ENCODE results near the gene MAP2K6. TPM values are rescaled to one million over a fixed set of nuclear protein-coding genes. Genes with fewer than 3 reads are reported as not detected.

Gene MAP2K6
- polyA plus RNA-seq, 1 experiment = 1.2 TPM

DNA sequence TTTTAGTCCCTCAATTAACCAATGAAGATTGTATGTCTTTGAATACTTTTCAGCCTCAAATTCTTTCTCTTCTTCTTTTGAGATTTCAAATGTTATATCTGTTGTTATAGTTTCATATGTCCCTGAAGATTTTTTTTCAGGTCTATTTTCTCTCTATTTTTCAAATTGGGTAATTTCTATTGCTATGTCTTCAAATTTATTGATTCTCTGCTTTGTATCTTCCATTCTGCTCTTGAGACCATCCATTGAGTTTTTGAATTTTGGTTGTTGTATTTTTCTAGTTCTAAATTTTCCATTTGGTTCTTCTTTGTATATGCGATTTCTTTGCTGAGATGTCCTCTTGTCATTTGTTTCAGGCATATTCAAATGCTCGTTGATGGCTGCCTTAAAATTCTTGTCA, 26.7 kb downstream of the MAP2K6 start:
- DNase-seq (ENCODE audit: low read depth) = no peak
- POLR2A ChIA-PET = no interaction called here
- CTCF ChIA-PET = no interaction called here
- H3K36me3 ChIP-seq (ENCODE audit: control insufficient read depth, insufficient read depth, low read length) = no peaks in the 10 kb centered on the region
- TF ChIP-seq, protein P1, sequence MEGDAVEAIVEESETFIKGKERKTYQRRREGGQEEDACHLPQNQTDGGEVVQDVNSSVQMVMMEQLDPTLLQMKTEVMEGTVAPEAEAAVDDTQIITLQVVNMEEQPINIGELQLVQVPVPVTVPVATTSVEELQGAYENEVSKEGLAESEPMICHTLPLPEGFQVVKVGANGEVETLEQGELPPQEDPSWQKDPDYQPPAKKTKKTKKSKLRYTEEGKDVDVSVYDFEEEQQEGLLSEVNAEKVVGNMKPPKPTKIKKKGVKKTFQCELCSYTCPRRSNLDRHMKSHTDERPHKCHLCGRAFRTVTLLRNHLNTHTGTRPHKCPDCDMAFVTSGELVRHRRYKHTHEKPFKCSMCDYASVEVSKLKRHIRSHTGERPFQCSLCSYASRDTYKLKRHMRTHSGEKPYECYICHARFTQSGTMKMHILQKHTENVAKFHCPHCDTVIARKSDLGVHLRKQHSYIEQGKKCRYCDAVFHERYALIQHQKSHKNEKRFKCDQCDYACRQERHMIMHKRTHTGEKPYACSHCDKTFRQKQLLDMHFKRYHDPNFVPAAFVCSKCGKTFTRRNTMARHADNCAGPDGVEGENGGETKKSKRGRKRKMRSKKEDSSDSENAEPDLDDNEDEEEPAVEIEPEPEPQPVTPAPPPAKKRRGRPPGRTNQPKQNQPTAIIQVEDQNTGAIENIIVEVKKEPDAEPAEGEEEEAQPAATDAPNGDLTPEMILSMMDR (IDR thresholded peaks at IDR 0.05; ENCODE audit: insufficient read depth, low read depth, low read length) = no peak
- H3K4me3 ChIP-seq (ENCODE audit: low read depth, low read length) = no peak overlapping the region
- H3K27me3 ChIP-seq (ENCODE audit: control insufficient read depth, insufficient read depth, low read length) = no peaks in the 10 kb centered on the region

DNA sequence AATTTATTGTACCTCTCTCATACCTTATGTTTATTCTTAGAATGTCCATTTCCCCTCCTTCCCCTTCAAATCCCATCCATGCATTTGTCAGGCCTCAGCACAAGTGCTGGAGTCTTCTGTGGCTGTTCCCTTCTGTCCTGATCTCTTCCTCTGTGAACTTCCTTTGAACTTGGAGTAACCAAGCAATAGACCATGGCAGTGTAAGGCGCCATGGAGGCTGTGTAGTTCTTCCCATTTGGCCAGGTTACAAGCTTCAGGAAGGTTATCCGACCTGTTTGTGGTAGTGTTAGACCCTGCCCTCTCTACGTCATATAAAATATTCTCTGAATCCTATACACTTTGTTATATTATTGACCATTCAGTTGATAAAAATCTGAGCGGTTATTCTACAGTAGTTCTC, 28.6 kb downstream of the MAP2K6 start:
- H3K4me3 ChIP-seq (ENCODE audit: low read depth, low read length) = no peak overlapping the region
- ChIA-PET CTCF (no interaction called here), POLR2A (no interaction called here)
- TF ChIP-seq, protein P1 (IDR thresholded peaks at IDR 0.05; ENCODE audit: insufficient read depth, low read depth, low read length) = no peak
- DNase-seq (ENCODE audit: low read depth) = no peak
- no peaks in the 10 kb centered on the region for H3K27me3 ChIP-seq (ENCODE audit: control insufficient read depth, insufficient read depth, low read length)
- H3K36me3 ChIP-seq (ENCODE audit: control insufficient read depth, insufficient read depth, low read length) = no peaks in the 10 kb centered on the region

DNA sequence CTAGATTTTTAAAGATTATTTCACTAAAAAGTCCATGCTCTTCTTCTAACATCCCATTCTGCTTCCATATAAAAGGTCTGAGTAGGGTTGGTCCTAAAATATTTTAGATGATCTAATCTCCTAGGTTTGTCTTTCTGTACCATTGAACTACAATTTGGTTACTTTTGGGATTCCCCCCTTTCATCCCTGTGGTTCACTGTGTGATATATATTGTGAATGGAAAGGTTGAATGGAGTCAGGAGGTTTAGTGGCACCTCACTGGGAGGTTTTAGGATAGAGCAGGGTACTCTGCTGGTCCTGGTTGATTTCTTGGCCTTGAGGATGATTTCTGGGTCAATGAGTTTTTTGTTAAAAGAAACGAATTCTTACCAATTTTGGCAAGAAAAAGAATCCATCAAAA, 29.5 kb downstream of the MAP2K6 start:
- CTCF ChIA-PET = no interaction called here

DNA sequence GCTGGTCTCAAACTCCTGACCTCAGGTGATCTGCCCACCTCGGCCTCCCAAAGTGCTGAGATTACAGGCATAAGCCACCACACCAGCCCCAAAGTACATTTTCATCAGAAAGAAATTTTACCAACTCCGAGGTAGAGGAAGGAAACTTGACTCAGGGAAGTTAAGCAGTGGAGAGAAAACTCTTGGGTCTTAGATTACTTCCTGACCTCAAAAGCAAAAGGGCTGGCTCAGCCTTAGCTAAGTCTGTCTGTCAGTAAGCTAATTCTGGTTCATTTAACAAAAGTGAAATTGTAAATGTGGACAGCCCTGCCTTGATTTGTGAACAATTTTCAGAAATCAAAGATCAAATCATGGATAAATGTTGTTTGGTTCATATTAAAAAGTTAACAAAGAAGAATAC, 30.6 kb downstream of the MAP2K6 start:
- CTCF ChIA-PET = no interaction called here
- Histone ChIP-seq H3K4me3 (ENCODE audit: low read depth, low read length) (no peak overlapping the region), H3K27me3 (ENCODE audit: control insufficient read depth, insufficient read depth, low read length) (no peaks in the 10 kb centered on the region), H3K36me3 (ENCODE audit: control insufficient read depth, insufficient read depth, low read length) (no peaks in the 10 kb centered on the region)
- TF ChIP-seq, protein P1 (IDR thresholded peaks at IDR 0.05; ENCODE audit: insufficient read depth, low read depth, low read length) = no peak
- POLR2A ChIA-PET = no interaction called here
- DNase-seq (ENCODE audit: low read depth) = no peak

More for the DNA sequence above, 29.5 kb downstream of the MAP2K6 start:
- Histone ChIP-seq H3K36me3 (ENCODE audit: control insufficient read depth, insufficient read depth, low read length) (no peaks in the 10 kb centered on the region), H3K27me3 (ENCODE audit: control insufficient read depth, insufficient read depth, low read length) (no peaks in the 10 kb centered on the region), H3K4me3 (ENCODE audit: low read depth, low read length) (no peak overlapping the region)
- DNase-seq (ENCODE audit: low read depth) = no peak
- TF ChIP-seq, protein P1 (IDR thresholded peaks at IDR 0.05; ENCODE audit: insufficient read depth, low read depth, low read length) = no peak
- POLR2A ChIA-PET = no interaction called here

DNA sequence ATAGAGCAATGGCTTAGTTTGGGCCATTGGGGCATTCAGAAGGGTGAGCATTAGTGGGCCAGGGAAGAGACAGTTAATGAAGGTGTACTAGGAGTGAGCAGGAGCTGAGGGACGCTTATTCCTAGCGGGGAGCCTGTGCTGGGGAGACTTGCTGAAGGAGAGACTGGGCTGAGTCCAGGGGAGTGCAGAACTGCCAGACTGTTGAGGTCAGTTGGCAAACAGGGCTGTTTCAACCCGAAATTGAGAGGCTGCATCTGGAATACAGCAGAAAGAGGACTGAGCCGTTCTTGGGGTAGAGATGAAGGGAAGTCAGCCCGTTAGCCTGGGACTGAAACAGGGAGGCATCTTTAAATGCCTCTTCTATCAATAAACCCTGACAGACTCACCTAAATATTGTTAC, 33.2 kb downstream of the MAP2K6 start:
- H3K27me3 ChIP-seq (ENCODE audit: control insufficient read depth, insufficient read depth, low read length) = no peaks in the 10 kb centered on the region
- ChIA-PET POLR2A (no interaction called here), CTCF (no interaction called here)
- no peaks in the 10 kb centered on the region for H3K36me3 ChIP-seq (ENCODE audit: control insufficient read depth, insufficient read depth, low read length)
- TF ChIP-seq, protein P1 (IDR thresholded peaks at IDR 0.05; ENCODE audit: insufficient read depth, low read depth, low read length) = no peak
- H3K4me3 ChIP-seq (ENCODE audit: low read depth, low read length) = no peak overlapping the region
- DNase-seq (ENCODE audit: low read depth) = no peak
